ENCODE results near the gene C1QL4.
"Not testable (repeated sequence)": the region's sequence is repeated elsewhere in the genome, so short reads cannot be mapped to it uniquely, and the experiment has no call there.

C1QL4 gene

GRCh38 chr12:49333778-49334177 is 3.2 kb downstream of the C1QL4 start:
- not testable (repeated sequence) for DNase-seq (ENCODE audit: low read depth in 2 of 2)

- DNase-seq (ENCODE audit: low read depth in 2 of 2), result no peak
Observed at GRCh38 chr12:49332891-49333371, 4.1 kb downstream of the C1QL4 start.

GRCh38 chr12:49332441-49332861 is 4.5 kb downstream of the C1QL4 start:
- DNase-seq (ENCODE audit: low read depth in 2 of 2), result no peak

- DNase-seq (ENCODE audit: low read depth in 2 of 2), result peak; percentile 18
Observed at GRCh38 chr12:49331380-49332222, 5.4 kb downstream of the C1QL4 start.

GRCh38 chr12:49330631-49331379 is 6.2 kb downstream of the C1QL4 start:
- no peak for DNase-seq (ENCODE audit: low read depth in 2 of 2)

- no peak for DNase-seq (ENCODE audit: low read depth in 2 of 2)
Observed at GRCh38 chr12:49330032-49330619, 6.9 kb downstream of the C1QL4 start.

- no peak for DNase-seq (ENCODE audit: low read depth in 2 of 2)
Observed at GRCh38 chr12:49328816-49329215, 8.2 kb downstream of the C1QL4 start.

GRCh38 chr12:49327887-49328286 is 9.1 kb downstream of the C1QL4 start:
- DNase-seq (ENCODE audit: low read depth in 2 of 2), result no peak

GRCh38 chr12:49327368-49327767 is 9.6 kb downstream of the C1QL4 start:
- no peak for DNase-seq (ENCODE audit: low read depth in 2 of 2)

- DNase-seq (ENCODE audit: low read depth in 2 of 2), result no peak
Observed at GRCh38 chr12:49325606-49326005, 11.4 kb downstream of the C1QL4 start.

GRCh38 chr12:49323524-49324097 is 13.4 kb downstream of the C1QL4 start:
- no peak for DNase-seq (ENCODE audit: low read depth in 2 of 2)

- DNase-seq (ENCODE audit: low read depth in 2 of 2), result peak; percentile 95 to 96
Observed at GRCh38 chr12:49322708-49323523, 14.1 kb downstream of the C1QL4 start, which contains the start of gene TROAP. TROAP (plus strand) TSS chr12:49323255; CDS start chr12:49323609, 354 bp downstream.

- DNase-seq (ENCODE audit: low read depth in 2 of 2), result no peak
Observed at GRCh38 chr12:49322367-49322707, 14.7 kb downstream of the C1QL4 start.

GRCh38 chr12:49320411-49321103 is 16.4 kb downstream of the C1QL4 start:
- not testable (repeated sequence) for DNase-seq (ENCODE audit: low read depth in 2 of 2)

- DNase-seq (ENCODE audit: low read depth in 2 of 2), result not testable (repeated sequence)
Observed at GRCh38 chr12:49317118-49317517, 19.9 kb downstream of the C1QL4 start.

- no peak for DNase-seq (ENCODE audit: low read depth in 2 of 2)
Observed at GRCh38 chr12:49314811-49315210, 22.2 kb downstream of the C1QL4 start.

- DNase-seq (ENCODE audit: low read depth in 2 of 2), result not testable (repeated sequence)
Observed at GRCh38 chr12:49310451-49311000, 26.5 kb downstream of the C1QL4 start.

- DNase-seq (ENCODE audit: low read depth in 2 of 2), result no peak
Observed at GRCh38 chr12:49309386-49309785, 27.6 kb downstream of the C1QL4 start.

- DNase-seq (ENCODE audit: low read depth in 2 of 2), result no peak
Observed at GRCh38 chr12:49305762-49306510, 31.1 kb downstream of the C1QL4 start.

Data from fibroblast of skin of left biceps (primary cell).